ENCODE measurements around the gene EPHA5.

Gene EPHA5

DNA sequence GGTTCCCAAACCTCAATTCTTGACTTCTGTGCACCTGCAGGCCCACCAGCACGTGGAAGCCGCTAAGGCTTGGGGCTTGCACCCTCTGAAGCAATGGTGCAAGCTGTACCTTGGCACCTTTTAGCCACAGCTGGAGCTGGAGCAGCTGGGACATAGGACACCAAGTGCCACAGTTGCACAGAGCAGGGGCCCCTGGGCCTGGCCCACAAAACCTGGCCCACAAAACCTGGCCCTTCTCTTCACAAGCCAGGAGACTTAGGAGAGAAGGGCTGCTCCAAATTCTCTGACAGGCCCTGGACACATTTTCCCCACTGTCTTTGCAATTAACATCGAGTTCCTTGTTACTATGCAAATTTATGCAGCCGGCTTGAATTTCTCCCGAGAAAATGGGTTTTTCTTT, 197.8 kb downstream of the EPHA5 start:
- no peak for DNase-seq

- DNase-seq: no peak
Observed at GRCh38 chr4:65467068-65467680, 203.1 kb downstream of the EPHA5 start.

- DNase-seq: no peak
Observed at GRCh38 chr4:65461781-65462180, 208.5 kb downstream of the EPHA5 start.

GRCh38 chr4:65457011-65457410, 213.3 kb downstream of the EPHA5 start:
- no peak for DNase-seq

- DNase-seq: no peak
Observed at GRCh38 chr4:65456579-65456978, 213.7 kb downstream of the EPHA5 start.

GRCh38 chr4:65453398-65453797, 216.9 kb downstream of the EPHA5 start:
- DNase-seq: no peak

- DNase-seq: no peak
Observed at GRCh38 chr4:65450899-65451298, 219.4 kb downstream of the EPHA5 start.

GRCh38 chr4:65437102-65437501, 233.2 kb downstream of the EPHA5 start:
- DNase-seq: no peak

DNA sequence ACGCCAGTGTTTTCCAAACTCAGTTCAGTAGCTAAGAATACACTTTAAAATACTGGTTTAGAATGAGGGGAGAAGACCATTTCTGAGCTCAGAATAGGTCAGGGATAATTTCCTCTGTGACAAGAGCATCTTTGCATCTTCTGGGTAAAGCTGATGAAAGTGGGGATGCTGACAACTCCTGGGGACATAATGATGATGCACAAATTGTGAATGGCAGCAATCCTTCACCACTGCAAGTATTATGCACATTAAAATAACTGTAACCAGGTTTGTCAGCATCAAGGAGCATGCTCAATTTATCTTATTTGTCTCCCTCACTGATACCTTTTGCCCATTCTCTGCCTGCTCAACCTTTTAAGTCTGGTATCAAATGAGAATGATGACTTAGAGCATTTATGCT, 248.2 kb downstream of the EPHA5 start:
- DNase-seq: no peak

GRCh38 chr4:65420036-65420435, 250.3 kb downstream of the EPHA5 start:
- no peak for DNase-seq

DNA sequence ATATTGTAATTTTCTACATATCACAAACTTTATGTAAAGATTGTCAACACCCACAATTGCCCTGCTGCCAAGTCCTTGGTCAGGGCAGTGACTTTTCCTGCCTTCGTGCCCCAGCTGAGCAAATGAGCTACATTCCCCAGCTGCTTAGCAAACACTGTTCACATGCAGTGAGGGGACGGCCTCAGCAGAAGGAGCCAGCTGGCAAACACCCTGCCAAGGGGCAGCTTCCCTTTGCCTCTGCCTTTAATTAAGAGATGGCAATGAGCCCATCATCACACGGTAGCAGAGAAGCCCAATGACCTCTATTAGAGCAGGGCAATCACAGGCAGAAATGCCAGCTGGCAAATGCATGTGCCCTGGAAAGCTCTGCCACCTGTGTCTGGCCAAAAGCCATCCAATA, 253.4 kb downstream of the EPHA5 start:
- DNase-seq: no peak

DNA sequence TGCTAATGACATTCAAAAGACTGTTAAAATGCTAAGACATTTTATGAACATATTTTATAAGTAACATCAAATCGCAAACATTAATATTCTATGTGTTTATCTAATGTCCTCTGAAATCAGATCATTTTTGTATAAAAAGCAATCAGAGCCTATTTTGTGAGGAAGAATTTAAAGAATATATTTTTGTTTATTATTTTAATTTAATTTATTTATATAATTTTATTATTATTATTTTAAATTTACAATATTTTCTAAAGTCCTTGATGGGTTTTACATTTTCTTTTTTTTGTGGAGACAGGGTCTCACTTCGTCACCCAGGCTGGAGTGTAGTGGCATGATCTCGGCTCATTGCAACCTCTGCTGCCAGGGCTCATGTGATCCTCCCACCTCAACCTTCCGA, 262.8 kb downstream of the EPHA5 start:
- DNase-seq: no peak

DNA sequence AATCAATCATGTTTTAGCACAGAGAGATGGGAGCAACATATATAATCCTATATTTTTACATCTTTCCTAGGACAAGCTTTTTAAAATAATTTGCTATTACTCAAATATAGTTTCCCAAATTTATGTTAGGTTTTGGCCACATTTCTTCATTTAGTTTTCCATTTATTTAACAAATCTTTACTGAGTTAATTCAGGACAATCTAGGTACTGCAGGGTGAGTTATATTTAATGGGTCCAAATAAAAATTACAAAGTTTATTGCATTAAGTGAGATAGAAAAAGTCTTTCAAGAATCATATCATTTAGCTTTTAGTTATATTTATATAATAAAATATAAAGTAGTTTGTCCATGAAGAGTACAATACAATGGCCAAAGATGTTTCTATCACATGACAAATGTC, 269.2 kb downstream of the EPHA5 start:
- no peak for DNase-seq

DNA sequence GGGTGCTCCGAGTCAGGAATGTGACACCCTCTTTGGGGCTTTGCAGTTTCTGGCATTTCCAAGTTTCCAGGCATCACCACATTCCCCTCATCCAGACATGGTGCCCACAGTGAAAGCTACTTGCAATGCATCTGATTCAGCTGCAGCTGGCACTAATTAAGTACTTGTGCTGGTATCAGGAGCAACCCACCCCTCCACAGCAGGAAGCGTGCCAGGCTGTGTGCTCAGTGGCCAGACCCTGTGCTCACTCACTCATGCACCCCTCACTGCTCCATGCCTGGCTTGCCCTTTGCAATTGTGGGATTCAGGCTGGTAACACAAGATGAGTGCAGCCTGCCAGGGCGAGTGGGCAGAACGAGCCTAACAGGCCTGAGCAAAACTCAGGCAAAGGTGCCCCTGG, 271.2 kb downstream of the EPHA5 start:
- no peak for DNase-seq

DNA sequence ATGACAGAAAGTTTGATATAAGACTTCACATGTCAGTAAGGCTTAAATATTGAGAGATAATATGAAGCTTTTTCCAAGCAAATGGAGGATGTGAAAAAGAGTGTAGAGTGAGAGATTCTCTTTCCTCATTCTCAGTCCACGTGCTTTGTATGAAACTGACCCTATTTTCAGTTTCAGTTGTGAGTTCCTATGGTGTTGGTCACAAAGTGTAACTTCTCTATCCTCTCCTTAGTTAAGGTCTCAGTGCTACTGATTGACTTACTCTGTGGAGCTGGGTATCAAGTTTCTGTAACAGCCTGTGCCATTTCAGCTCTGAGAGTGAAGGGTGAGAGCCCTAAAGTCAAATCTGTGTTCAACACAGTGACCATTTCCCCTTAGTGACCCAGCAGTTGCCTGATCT, 277.2 kb downstream of the EPHA5 start:
- DNase-seq: no peak

GRCh38 chr4:65392488-65392887, 277.8 kb downstream of the EPHA5 start:
- no peak for DNase-seq

DNA sequence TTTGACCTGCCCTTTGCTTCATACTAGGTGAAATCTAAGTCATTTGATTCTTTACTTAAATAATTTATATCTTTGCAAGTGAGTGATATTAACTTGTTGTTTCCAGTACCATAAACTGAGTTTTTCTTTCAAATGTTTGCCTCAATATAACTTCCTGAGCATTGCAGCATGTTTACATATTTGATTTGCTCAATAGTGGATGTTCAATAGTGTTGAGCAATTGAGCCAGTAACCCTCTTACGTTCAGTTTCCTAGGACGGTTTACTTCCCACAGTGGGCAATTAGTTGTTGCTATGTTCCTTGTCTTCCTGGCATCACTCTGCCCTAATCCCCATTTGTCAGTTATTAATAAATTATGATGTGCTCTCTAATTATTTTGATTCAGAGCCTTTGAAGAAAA, 278.5 kb downstream of the EPHA5 start:
- DNase-seq: no peak

DNA sequence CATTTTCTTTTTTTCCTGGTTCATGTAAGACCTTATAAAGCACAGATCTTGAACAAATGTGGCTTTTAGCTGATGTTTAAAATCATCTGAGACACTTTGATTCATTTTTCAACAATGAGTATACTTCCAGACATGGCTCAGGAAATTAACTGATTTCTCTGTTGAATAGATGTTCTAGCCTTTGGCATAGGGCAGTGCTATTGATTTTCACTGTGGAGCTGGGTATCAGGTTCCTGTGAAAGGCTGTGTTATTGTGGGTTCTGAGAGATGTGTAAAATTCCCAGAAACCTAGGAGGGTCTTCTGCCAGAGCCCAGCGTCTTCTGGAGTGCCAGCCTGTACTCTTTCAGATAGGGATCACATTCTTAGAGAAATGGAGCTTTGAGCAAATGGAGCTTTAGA, 278.9 kb downstream of the EPHA5 start:
- DNase-seq: no peak

DNA sequence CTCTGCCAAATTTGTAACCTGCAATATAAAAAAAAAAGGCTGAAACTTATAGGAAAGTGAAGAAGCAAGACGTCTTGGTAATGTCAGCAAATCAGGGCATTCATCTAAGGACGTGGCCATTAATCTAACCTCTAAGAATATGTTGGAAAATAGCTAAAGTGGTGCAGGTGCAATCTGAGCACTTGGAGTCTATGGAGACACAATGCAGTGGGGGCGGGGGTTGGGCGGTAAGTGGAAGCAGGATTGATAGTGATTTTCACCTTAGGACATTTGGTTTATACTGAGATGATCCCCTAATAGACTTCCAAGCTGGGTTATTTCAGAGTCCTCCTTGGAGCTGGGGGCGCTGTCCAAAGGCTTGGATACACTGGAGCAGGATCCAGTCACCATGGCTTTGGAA, 283.4 kb downstream of the EPHA5 start:
- DNase-seq: no peak

DNA sequence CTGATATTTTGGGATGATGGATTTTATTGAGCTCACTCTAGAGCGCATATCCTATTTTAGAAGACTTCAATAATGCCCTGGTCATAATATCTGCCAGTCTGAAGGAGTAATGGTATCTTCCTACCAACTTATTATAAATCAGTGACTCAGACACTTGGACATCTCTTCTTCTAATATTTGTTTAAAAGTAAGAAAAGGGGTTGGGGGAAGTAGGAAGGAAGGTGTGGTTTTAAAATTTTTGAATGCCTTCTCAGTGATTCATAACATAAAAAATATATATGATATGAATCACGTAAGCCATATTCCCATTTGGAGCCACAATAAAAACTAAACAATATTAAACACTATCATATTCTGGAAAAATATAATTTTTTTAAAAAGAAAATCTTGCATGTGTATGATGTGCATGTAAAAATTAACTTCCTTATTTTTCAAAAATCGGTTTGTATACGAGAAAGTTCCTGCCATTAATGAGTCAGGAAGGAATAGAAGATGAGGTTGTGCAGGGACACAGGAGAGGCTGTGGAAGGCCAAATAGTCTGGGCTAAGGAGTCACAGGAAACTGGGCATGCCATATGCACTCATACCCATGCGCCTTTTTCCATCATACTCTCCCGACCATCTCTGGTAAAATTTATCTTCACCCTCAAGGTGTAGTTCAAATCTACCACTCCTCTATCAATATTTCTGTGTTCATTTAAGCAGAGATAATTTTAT, 286.5 kb downstream of the EPHA5 start:
- DNase-seq: no peak

DNA sequence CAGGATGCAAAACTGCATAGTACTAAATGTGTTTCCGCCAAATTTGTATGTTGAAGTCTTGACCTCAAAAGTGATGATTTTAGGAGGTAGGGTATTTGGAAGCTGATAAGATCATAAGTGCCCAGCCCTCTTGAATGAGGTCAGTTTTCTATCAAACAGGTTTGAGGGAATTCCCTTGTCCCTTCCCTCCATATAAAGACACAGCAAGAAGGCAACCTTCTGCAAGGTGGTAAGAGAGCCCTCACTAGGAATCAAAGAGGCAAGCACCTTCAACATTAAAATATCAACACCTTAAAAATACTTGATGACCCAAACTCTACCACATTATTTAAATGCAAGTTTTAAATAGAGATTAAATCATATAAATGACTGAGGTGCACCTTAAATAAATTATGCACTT, 288.6 kb downstream of the EPHA5 start:
- DNase-seq: no peak

GRCh38 chr4:65370709-65371108, 299.6 kb downstream of the EPHA5 start:
- DNase-seq: no peak

- DNase-seq: no peak
Observed at GRCh38 chr4:65367306-65367705, 303.0 kb downstream of the EPHA5 start.

DNA sequence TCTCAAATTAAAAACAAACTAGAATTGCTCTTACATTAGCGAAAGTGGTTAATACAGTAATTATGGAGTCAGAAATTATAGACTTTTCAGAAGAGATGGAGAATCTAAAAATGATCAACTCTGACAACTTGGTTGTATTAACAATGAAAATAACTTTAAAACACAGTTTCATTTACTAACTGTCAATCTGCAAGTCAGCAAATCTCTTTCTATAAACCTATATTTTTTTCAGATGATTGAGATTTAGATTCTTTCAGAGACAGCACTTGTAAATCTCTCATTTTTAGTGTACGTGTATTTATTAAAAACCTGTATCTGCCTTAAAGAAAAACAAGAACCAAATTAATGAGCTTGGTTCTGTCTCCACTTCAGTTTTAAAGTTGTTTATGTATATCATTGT, 311.4 kb downstream of the EPHA5 start:
- DNase-seq: no peak

- DNase-seq: no peak
Observed at GRCh38 chr4:65353098-65353497, 317.2 kb downstream of the EPHA5 start.

Measured in cortex of kidney (tissue), 1 donor.